ENCODE results near the gene CCNY. TPM values are rescaled to one million over a fixed set of nuclear protein-coding genes. Genes with fewer than 3 reads are reported as not detected.

The CCNY gene
- total RNA-seq, 1 donor from 2014 or later, result 85.9 TPM

GRCh38 chr10:35545878-35546590 lies 209.7 kb downstream of the CCNY start:
- peaks cover 16% of the 10 kb centered on the region for H3K36me3 Mint-ChIP-seq (ENCODE audit: low read depth, unreplicated experiment)
- H3K27ac Mint-ChIP-seq (ENCODE audit: unreplicated experiment), result peak overlapping the region; percentile 34
- FAIRE-seq (no peak), DNase-seq (ENCODE audit: low read depth) (peak; percentile 75)
- H3K27me3 ChIP-seq (ENCODE audit: insufficient read depth, low read length), result no peaks in the 10 kb centered on the region
- no peaks in the 10 kb centered on the region for H3K27me3 Mint-ChIP-seq (ENCODE audit: low read depth, unreplicated experiment)
- TF ChIP-seq EZH2 (IDR thresholded peaks at IDR 0.05; ENCODE audit: insufficient read depth, low read length) (no peak), CTCF (IDR thresholded peaks at IDR 0.05; ENCODE audit: insufficient read depth, low read depth, low read length) (no peak)
- peaks cover 4% of the 10 kb centered on the region for H4K20me1 ChIP-seq (ENCODE audit: insufficient read depth, low read length)
- H3K79me2 ChIP-seq (ENCODE audit: insufficient read depth, low read length), result peaks cover 15% of the 10 kb centered on the region
- H3K27ac ChIP-seq (ENCODE audit: low read depth, low read length), result peak overlapping the region; percentile 87
- H3K4me2 ChIP-seq (ENCODE audit: low read length), result peak overlapping the region; percentile 76
- no peak overlapping the region for H3K4me3 Mint-ChIP-seq (ENCODE audit: unreplicated experiment)
- H3K9ac ChIP-seq (ENCODE audit: low read length), result peak overlapping the region; percentile 65
- no peaks in the 10 kb centered on the region for H3K9me3 ChIP-seq (ENCODE audit: insufficient read depth, low read depth, low read length)
- peaks cover 16% of the 10 kb centered on the region for H3K36me3 ChIP-seq (ENCODE audit: insufficient read depth, low read length)
- H3K4me3 ChIP-seq (ENCODE audit: insufficient read depth, low read depth, low read length), result no peak overlapping the region
- no peak overlapping the region for H2AFZ ChIP-seq (ENCODE audit: low read depth, low read length)
- H3K4me1 ChIP-seq (ENCODE audit: insufficient read depth, low read length), result peaks cover 24% of the 10 kb centered on the region
- H3K4me1 Mint-ChIP-seq (ENCODE audit: low read depth, unreplicated experiment), result peaks cover 28% of the 10 kb centered on the region
- H3K9me3 Mint-ChIP-seq (ENCODE audit: unreplicated experiment), result no peaks in the 10 kb centered on the region

GRCh38 chr10:35546824-35547225 lies 210.5 kb downstream of the CCNY start:
- no peaks in the 10 kb centered on the region for H3K9me3 ChIP-seq (ENCODE audit: insufficient read depth, low read depth, low read length)
- Mint-ChIP-seq H3K4me1 (ENCODE audit: low read depth, unreplicated experiment) (peaks cover 28% of the 10 kb centered on the region), H3K27ac (ENCODE audit: unreplicated experiment) (peak overlapping the region; percentile 11), H3K4me3 (ENCODE audit: unreplicated experiment) (peak overlapping the region; percentile 21), H3K27me3 (ENCODE audit: low read depth, unreplicated experiment) (no peaks in the 10 kb centered on the region), H3K36me3 (ENCODE audit: low read depth, unreplicated experiment) (peaks cover 14% of the 10 kb centered on the region), H3K9me3 (ENCODE audit: unreplicated experiment) (no peaks in the 10 kb centered on the region)
- H3K79me2 ChIP-seq (ENCODE audit: insufficient read depth, low read length), result peaks cover 13% of the 10 kb centered on the region
- no peak overlapping the region for H3K4me3 ChIP-seq (ENCODE audit: insufficient read depth, low read depth, low read length)
- peak overlapping the region; percentile 46 for H3K9ac ChIP-seq (ENCODE audit: low read length)
- no peak for FAIRE-seq
- TF ChIP-seq CTCF (IDR thresholded peaks at IDR 0.05; ENCODE audit: insufficient read depth, low read depth, low read length), result peak; percentile 35
- TF ChIP-seq EZH2 (IDR thresholded peaks at IDR 0.05; ENCODE audit: insufficient read depth, low read length), result no peak
- H3K4me1 ChIP-seq (ENCODE audit: insufficient read depth, low read length), result peaks cover 24% of the 10 kb centered on the region
- peak overlapping the region; percentile 87 for H3K27ac ChIP-seq (ENCODE audit: low read depth, low read length)
- H2AFZ ChIP-seq (ENCODE audit: low read depth, low read length), result no peak overlapping the region
- H3K4me2 ChIP-seq (ENCODE audit: low read length), result peak overlapping the region; percentile 7
- peak; percentile 93 for DNase-seq (ENCODE audit: low read depth)
- peaks cover 4% of the 10 kb centered on the region for H4K20me1 ChIP-seq (ENCODE audit: insufficient read depth, low read length)
- H3K36me3 ChIP-seq (ENCODE audit: insufficient read depth, low read length), result peaks cover 15% of the 10 kb centered on the region
- H3K27me3 ChIP-seq (ENCODE audit: insufficient read depth, low read length), result no peaks in the 10 kb centered on the region

All from astrocyte (in vitro differentiated cells and primary cell).